Measurements from ENCODE around the gene MRM2. TPM values are rescaled to one million over a fixed set of nuclear protein-coding genes. Genes with fewer than 3 reads are reported as not detected.

MRM2 gene
- total RNA-seq, 1 donor from 2014 or later = 22.6 TPM

GRCh38 chr7:2253525-2254244 lies 11.7 kb upstream of the MRM2 start:
- peaks cover 10% of the 10 kb centered on the region for H3K4me1 Mint-ChIP-seq (ENCODE audit: low read depth, unreplicated experiment)
- Histone ChIP-seq H3K36me3 (ENCODE audit: insufficient read depth, low read length) (no peaks in the 10 kb centered on the region), H3K27me3 (ENCODE audit: insufficient read depth, low read length) (no peaks in the 10 kb centered on the region), H3K27ac (ENCODE audit: low read depth, low read length) (no peak overlapping the region), H3K9me3 (ENCODE audit: insufficient read depth, low read depth, low read length) (no peaks in the 10 kb centered on the region), H3K4me3 (ENCODE audit: insufficient read depth, low read depth, low read length) (no peak overlapping the region), H3K79me2 (ENCODE audit: insufficient read depth, low read length) (no peaks in the 10 kb centered on the region), H3K9ac (ENCODE audit: low read length) (no peak overlapping the region), H3K4me1 (ENCODE audit: insufficient read depth, low read length) (peaks cover 26% of the 10 kb centered on the region), H3K4me2 (ENCODE audit: low read length) (no peak overlapping the region), H2AFZ (ENCODE audit: low read depth, low read length) (no peak overlapping the region), H4K20me1 (ENCODE audit: insufficient read depth, low read length) (peaks cover 26% of the 10 kb centered on the region)
- no peak overlapping the region for H3K27ac Mint-ChIP-seq (ENCODE audit: unreplicated experiment)
- H3K36me3 Mint-ChIP-seq (ENCODE audit: low read depth, unreplicated experiment) = peaks cover 14% of the 10 kb centered on the region
- TF ChIP-seq CTCF (IDR thresholded peaks at IDR 0.05; ENCODE audit: insufficient read depth, low read depth, low read length) (no peak), EZH2 (IDR thresholded peaks at IDR 0.05; ENCODE audit: insufficient read depth, low read length) (no peak)
- no peak for FAIRE-seq
- H3K9me3 Mint-ChIP-seq (ENCODE audit: unreplicated experiment) = no peaks in the 10 kb centered on the region
- H3K27me3 Mint-ChIP-seq (ENCODE audit: low read depth, unreplicated experiment) = peaks cover 5% of the 10 kb centered on the region
- no peak for DNase-seq (ENCODE audit: low read depth)
- H3K4me3 Mint-ChIP-seq (ENCODE audit: unreplicated experiment) = no peak overlapping the region

- H3K4me1 ChIP-seq (ENCODE audit: insufficient read depth, low read length) = peaks cover 31% of the 10 kb centered on the region
- no peaks in the 10 kb centered on the region for H3K36me3 ChIP-seq (ENCODE audit: insufficient read depth, low read length)
- no peak for FAIRE-seq
- H3K79me2 ChIP-seq (ENCODE audit: insufficient read depth, low read length) = no peaks in the 10 kb centered on the region
- no peaks in the 10 kb centered on the region for H3K9me3 ChIP-seq (ENCODE audit: insufficient read depth, low read depth, low read length)
- peaks cover 26% of the 10 kb centered on the region for H4K20me1 ChIP-seq (ENCODE audit: insufficient read depth, low read length)
- Mint-ChIP-seq H3K27ac (ENCODE audit: unreplicated experiment) (no peak overlapping the region), H3K36me3 (ENCODE audit: low read depth, unreplicated experiment) (peaks cover 14% of the 10 kb centered on the region), H3K4me1 (ENCODE audit: low read depth, unreplicated experiment) (peaks cover 15% of the 10 kb centered on the region), H3K4me3 (ENCODE audit: unreplicated experiment) (no peak overlapping the region), H3K9me3 (ENCODE audit: unreplicated experiment) (no peaks in the 10 kb centered on the region), H3K27me3 (ENCODE audit: low read depth, unreplicated experiment) (peaks cover 5% of the 10 kb centered on the region)
- no peaks in the 10 kb centered on the region for H3K27me3 ChIP-seq (ENCODE audit: insufficient read depth, low read length)
- H3K4me3 ChIP-seq (ENCODE audit: insufficient read depth, low read depth, low read length) = no peak overlapping the region
- H3K9ac ChIP-seq (ENCODE audit: low read length) = no peak overlapping the region
- no peak for TF ChIP-seq EZH2 (IDR thresholded peaks at IDR 0.05; ENCODE audit: insufficient read depth, low read length)
- TF ChIP-seq CTCF (IDR thresholded peaks at IDR 0.05; ENCODE audit: insufficient read depth, low read depth, low read length) = no peak
- H3K27ac ChIP-seq (ENCODE audit: low read depth, low read length) = no peak overlapping the region
- H3K4me2 ChIP-seq (ENCODE audit: low read length) = no peak overlapping the region
- no peak for DNase-seq (ENCODE audit: low read depth)
- no peak overlapping the region for H2AFZ ChIP-seq (ENCODE audit: low read depth, low read length)
Measured at GRCh38 chr7:2253021-2253420, 11.0 kb upstream of the MRM2 start.
